OCI-LY1 (cell line): ENCODE data around the gene GTSE1.

Experiments
- EZH2 ChIP-seq: fragments of 200-600 bp; sonication (generic), shearing (Covaris generic); IDR thresholded peaks from 2 replicates; pipeline ENCODE4 v1.8.0; 2017; ENCODE audit warnings: borderline replicate concordance, mixed run types, mild to moderate bottlenecking, antibody characterized with exemption, low read length, moderate library complexity, mixed read lengths
- TF ChIP-seq, protein P1 (sequence below): fragments of 200-600 bp; sonication (generic), shearing (Covaris generic); IDR thresholded peaks from 2 replicates; pipeline ENCODE4 v1.5.1; 2017; ENCODE audit warnings: mild to moderate bottlenecking, antibody characterized with exemption, low read length, moderate library complexity, mixed read lengths

DNA sequence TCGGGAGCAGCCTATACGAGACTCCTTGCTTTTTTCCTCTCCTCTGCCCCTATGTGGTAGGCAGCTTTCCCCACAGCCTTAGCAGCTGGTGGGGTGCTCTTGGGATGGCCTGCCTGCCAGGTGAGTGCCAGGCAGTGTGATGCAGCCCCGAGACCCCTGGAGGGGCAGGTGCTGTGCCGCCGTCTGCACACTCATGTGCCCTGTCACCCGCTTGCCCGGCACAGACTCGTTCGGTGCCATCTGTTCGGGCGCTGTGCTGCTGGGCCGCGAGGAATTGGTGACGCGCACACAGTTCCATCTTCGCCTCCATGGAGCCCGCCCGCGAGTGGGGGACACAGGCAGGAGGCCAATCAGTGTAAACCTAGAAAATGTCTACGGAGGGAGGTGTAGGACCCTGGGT is 54.0 kb downstream of the GTSE1 start:
- TF ChIP-seq, protein P1, sequence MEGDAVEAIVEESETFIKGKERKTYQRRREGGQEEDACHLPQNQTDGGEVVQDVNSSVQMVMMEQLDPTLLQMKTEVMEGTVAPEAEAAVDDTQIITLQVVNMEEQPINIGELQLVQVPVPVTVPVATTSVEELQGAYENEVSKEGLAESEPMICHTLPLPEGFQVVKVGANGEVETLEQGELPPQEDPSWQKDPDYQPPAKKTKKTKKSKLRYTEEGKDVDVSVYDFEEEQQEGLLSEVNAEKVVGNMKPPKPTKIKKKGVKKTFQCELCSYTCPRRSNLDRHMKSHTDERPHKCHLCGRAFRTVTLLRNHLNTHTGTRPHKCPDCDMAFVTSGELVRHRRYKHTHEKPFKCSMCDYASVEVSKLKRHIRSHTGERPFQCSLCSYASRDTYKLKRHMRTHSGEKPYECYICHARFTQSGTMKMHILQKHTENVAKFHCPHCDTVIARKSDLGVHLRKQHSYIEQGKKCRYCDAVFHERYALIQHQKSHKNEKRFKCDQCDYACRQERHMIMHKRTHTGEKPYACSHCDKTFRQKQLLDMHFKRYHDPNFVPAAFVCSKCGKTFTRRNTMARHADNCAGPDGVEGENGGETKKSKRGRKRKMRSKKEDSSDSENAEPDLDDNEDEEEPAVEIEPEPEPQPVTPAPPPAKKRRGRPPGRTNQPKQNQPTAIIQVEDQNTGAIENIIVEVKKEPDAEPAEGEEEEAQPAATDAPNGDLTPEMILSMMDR, result no peak
- no peak for TF ChIP-seq EZH2
